ENCODE data around the gene PLD4. TPM values are rescaled to one million over a fixed set of nuclear protein-coding genes. Genes with fewer than 3 reads are reported as not detected.

PLD4 gene
- total and polyA plus RNA-seq, 2 of the 8 experiments (the other 6 are each of a cell fraction or from before 2014, with no cell fraction given): 0.05 TPM; not detected in 1

- no peaks in the 10 kb centered on the region for H3K9me3 ChIP-seq (ENCODE audit: insufficient read depth in 2 of 2, low read depth in 1 of 2, low read length in 1 of 2)
- ChIA-PET CTCF (ENCODE audit: partially characterized antibody) (interaction anchor here (0.7 to 2.2 kb wide), 13 partner anchors 12 to 191 kb away, joined by 3 to 8 read pairs (median 3); partner anchors contain the start of gene PLD4), POLR2A (ENCODE audit: partially characterized antibody) (interaction anchor here (1.1 kb wide), 1 partner anchor 76 kb away, joined by 3 read pairs; no protein-coding TSS in a partner anchor)
- DNase-seq (ENCODE audit: low read depth in 1 of 2, low spot score in 2 of 2) (no peak), FAIRE-seq (no peak)
- H3K27me3 ChIP-seq (replicated peaks in 1 of 4; ENCODE audit: control insufficient read depth in 3 of 4, extremely low read depth in 1 of 4, insufficient read depth in 3 of 4, low read length in 3 of 4): no peaks in the 10 kb centered on the region
- no peaks in the 10 kb centered on the region; a peak in 1 of 8 replicates for H3K36me3 ChIP-seq (ENCODE audit: control insufficient read depth in 2 of 4, insufficient read depth in 4 of 4, low read length in 3 of 4)
- H3K23ac ChIP-seq (ENCODE audit: insufficient read length): no peak overlapping the region
- no peak overlapping the region for H3K18ac ChIP-seq (ENCODE audit: extremely low read depth, low read length)
- no peak overlapping the region for H3K4me2 ChIP-seq (ENCODE audit: insufficient read depth in 1 of 2, low read depth in 2 of 2, low read length in 2 of 2)
- no peak overlapping the region for H4K5ac ChIP-seq (ENCODE audit: insufficient read length, low read depth, low read length)
- H3K4me3 ChIP-seq (ENCODE audit: extremely low read depth in 1 of 4, insufficient read depth in 2 of 4, low read depth in 3 of 4, low read length in 4 of 4): no peak overlapping the region
- no peak overlapping the region for H2BK5ac ChIP-seq (ENCODE audit: low read depth, low read length)
- no peak overlapping the region for H2BK120ac ChIP-seq (replicated peaks; ENCODE audit: low read depth, low read length)
- no peak overlapping the region for H4K8ac ChIP-seq (ENCODE audit: extremely low read depth, insufficient read depth, low read length)
- no peak for TF ChIP-seq CBX5 (IDR thresholded peaks at IDR 0.05; ENCODE audit: low read depth, low read length)
- TF ChIP-seq EP300 (IDR thresholded peaks at IDR 0.05; ENCODE audit: borderline replicate concordance in 1 of 2, low read depth in 2 of 2, low read length in 2 of 2): no peak
- TF ChIP-seq HDAC6 (IDR thresholded peaks at IDR 0.05; ENCODE audit: low read depth, low read length): no peak
- TF ChIP-seq CEBPB (IDR thresholded peaks at IDR 0.05; ENCODE audit: low read depth, low read length): no peak
- no peak for TF ChIP-seq GTF2F1 (IDR thresholded peaks at IDR 0.05; ENCODE audit: borderline replicate concordance, low read depth, low read length)
- TF ChIP-seq MAX (IDR thresholded peaks at IDR 0.05): no peak
- no peak overlapping the region for H2BK12ac ChIP-seq (ENCODE audit: low read depth, low read length)
- H2AFZ ChIP-seq (ENCODE audit: low read length): no peak overlapping the region
- no peaks in the 10 kb centered on the region for H3K23me2 ChIP-seq (ENCODE audit: low read depth, low read length)
- H3K27ac ChIP-seq (ENCODE audit: low read depth, low read length): no peak overlapping the region
- H4K91ac ChIP-seq (replicated peaks; ENCODE audit: insufficient read length, low read length): no peak overlapping the region
- peaks cover 0 to 3% (median 0%) of the 10 kb centered on the region in 4 experiments; a peak in 1 of 7 replicates for H3K4me1 ChIP-seq (replicated peaks in 1 of 4; ENCODE audit: control insufficient read depth in 3 of 4, insufficient read depth in 4 of 4, low read length in 3 of 4)
- H3K4ac ChIP-seq (replicated peaks; ENCODE audit: insufficient read length, low read depth, low read length): no peak overlapping the region
- peaks cover 0 to 1% of the 10 kb centered on the region in 2 experiments for H4K20me1 ChIP-seq (replicated peaks in 1 of 2; ENCODE audit: control insufficient read depth in 1 of 2, insufficient read depth in 2 of 2, low read length in 2 of 2)
- no peaks in the 10 kb centered on the region for H3K79me2 ChIP-seq (ENCODE audit: control insufficient read depth in 1 of 2, insufficient read depth in 2 of 2, low read length in 2 of 2)
- no peak overlapping the region for H2BK20ac ChIP-seq (ENCODE audit: low read length)
- H2BK15ac ChIP-seq (ENCODE audit: low read length): no peak overlapping the region
- no peak overlapping the region for H2AK5ac ChIP-seq (ENCODE audit: low read depth, low read length)
- H3K56ac ChIP-seq (replicated peaks; ENCODE audit: insufficient read length, low read depth, low read length): no peak overlapping the region
- H3K79me1 ChIP-seq (ENCODE audit: low read depth, low read length): no peaks in the 10 kb centered on the region
- WGBS, 2 experiments (ENCODE audit: extremely low coverage in 1 of 2, insufficient coverage in 1 of 2, insufficient read length in 1 of 2, insufficient replicate concordance in 2 of 2, low coverage in 1 of 2, low lambda C conversion rate in 2 of 2, missing lambda C conversion rate in 1 of 2): 90% methylated on average over 21 of the region's 24 CpGs; no CpG with 5 or more reads in 1 of the 2 experiments
- no peak overlapping the region for H3K14ac ChIP-seq (ENCODE audit: insufficient read length)
- H3K9ac ChIP-seq (replicated peaks in 1 of 4; ENCODE audit: extremely low read depth in 1 of 4, low read depth in 3 of 4, low read length in 3 of 4): no peak overlapping the region
These were observed 25.7 kb upstream of the PLD4 start for GRCh38 chr14:104898870-104899510.

Data from H1 (cell line).